Testis (tissue), 2 donors: ENCODE data around the gene REC114.

Source experiments
- POLR2A ChIP-seq: fragments of 450-650 bp; IDR thresholded peaks from one replicate; pipeline ENCODE4 v1.6.1; 2017; ENCODE audit warnings: antibody characterized with exemption, mild to moderate bottlenecking, moderate library complexity
- TF ChIP-seq, protein P1 (sequence below), 3 experiments: fragments of 450-650 bp in 2 of 3; fragments of 200-600 bp in 1 of 3; sonication (generic) in 1 of 3; IDR thresholded peaks; one replicate each; pipeline ENCODE4 v1.5.1; 2016 to 2019; ENCODE audit warnings: antibody characterized with exemption in 3 of 3, mild to moderate bottlenecking in 2 of 3, moderate library complexity in 1 of 3

DNA sequence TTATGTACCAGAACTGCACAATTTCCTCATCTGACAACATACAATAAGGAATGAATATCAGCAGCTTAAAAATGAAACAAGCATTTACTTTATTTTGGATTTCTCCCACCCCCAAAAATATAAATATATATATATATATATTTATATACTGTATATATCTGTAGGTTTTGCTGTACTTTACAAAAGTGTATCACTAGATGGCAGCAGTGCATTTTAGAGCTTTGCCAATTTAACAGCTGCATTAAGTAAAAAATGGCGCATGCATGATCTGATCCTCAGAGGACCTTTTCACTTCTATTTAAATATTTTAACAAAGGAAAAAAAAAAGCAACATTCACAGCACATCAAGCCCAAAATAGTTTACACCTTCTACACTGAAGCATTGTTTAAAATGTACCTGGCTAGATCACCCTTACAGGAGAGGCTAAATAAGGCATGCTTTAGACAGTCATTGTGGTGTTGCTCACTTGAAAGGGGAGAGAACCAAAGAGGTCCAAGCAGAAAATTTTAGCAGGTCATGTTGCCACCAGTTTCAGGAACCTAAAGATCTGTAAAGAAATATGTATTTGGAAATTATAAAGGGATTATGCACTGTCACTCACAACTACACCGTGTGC is 117.6 kb downstream of the REC114 start:
- TF ChIP-seq, protein P1, sequence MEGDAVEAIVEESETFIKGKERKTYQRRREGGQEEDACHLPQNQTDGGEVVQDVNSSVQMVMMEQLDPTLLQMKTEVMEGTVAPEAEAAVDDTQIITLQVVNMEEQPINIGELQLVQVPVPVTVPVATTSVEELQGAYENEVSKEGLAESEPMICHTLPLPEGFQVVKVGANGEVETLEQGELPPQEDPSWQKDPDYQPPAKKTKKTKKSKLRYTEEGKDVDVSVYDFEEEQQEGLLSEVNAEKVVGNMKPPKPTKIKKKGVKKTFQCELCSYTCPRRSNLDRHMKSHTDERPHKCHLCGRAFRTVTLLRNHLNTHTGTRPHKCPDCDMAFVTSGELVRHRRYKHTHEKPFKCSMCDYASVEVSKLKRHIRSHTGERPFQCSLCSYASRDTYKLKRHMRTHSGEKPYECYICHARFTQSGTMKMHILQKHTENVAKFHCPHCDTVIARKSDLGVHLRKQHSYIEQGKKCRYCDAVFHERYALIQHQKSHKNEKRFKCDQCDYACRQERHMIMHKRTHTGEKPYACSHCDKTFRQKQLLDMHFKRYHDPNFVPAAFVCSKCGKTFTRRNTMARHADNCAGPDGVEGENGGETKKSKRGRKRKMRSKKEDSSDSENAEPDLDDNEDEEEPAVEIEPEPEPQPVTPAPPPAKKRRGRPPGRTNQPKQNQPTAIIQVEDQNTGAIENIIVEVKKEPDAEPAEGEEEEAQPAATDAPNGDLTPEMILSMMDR (IDR thresholded peaks at IDR 0.05) = peak in 1 of 3 experiments; percentile 44
- TF ChIP-seq POLR2A = no peak
